Mesendoderm (in vitro differentiated cells): Measurements from ENCODE around the gene NAA25.

Experiments
- DNase-seq: peaks from one replicate; pipeline ENCODE4 v3.0.0; 2013
- H2AK5ac ChIP-seq: 2 replicates; pipeline ENCODE4 v1.6.1; 2013; ENCODE audit warnings: low read length, inconsistent platforms
- H2BK120ac ChIP-seq: 2 replicates; pipeline ENCODE4 v1.6.1; 2013; ENCODE audit warnings: low read depth, mild to moderate bottlenecking, low read length, moderate library complexity, mixed read lengths
- H2BK15ac ChIP-seq: replicated peaks from 2 replicates; pipeline ENCODE4 v1.6.1; 2013; ENCODE audit warnings: low read depth, mild to moderate bottlenecking, moderate library complexity
- H2BK5ac ChIP-seq: 2 replicates; pipeline ENCODE4 v1.6.1; 2013; ENCODE audit warnings: low read length, inconsistent platforms
- H3K18ac ChIP-seq: 2 replicates; pipeline ENCODE4 v1.6.1; 2013; ENCODE audit warnings: mild to moderate bottlenecking, low read length, mixed read lengths
- H3K23ac ChIP-seq: one replicate; pipeline ENCODE4 v1.6.1; 2013; ENCODE audit warnings: low read length
- H3K27ac ChIP-seq: 2 replicates; pipeline ENCODE4 v1.5.1; 2013; ENCODE audit warnings: low read depth, mild to moderate bottlenecking, inconsistent platforms, low read length, moderate library complexity
- H3K27me3 ChIP-seq: 2 replicates; pipeline ENCODE4 v1.6.1; 2013; ENCODE audit warnings: low read length, control low read depth, mild to moderate bottlenecking, inconsistent platforms; ENCODE audit not compliant: insufficient read depth, poor library complexity
- H3K36me3 ChIP-seq: 2 replicates; pipeline ENCODE4 v1.6.1; 2013; ENCODE audit warnings: low read length, inconsistent platforms; ENCODE audit not compliant: control insufficient read depth, insufficient read depth
- H3K4ac ChIP-seq: one replicate; pipeline ENCODE4 v1.6.1; 2013; ENCODE audit warnings: low read depth, mild to moderate bottlenecking, low read length, moderate library complexity
- H3K4me1 ChIP-seq: 2 replicates; pipeline ENCODE4 v1.6.1; 2013; ENCODE audit warnings: low read depth, low read length, inconsistent platforms; ENCODE audit not compliant: control insufficient read depth
- H3K4me2 ChIP-seq: 2 replicates; pipeline ENCODE4 v1.6.1; 2013; ENCODE audit warnings: low read length
- H3K4me3 ChIP-seq: 2 replicates; pipeline ENCODE4 v1.5.1; 2013; ENCODE audit warnings: mild to moderate bottlenecking, low read length
- H3K56ac ChIP-seq: one replicate; pipeline ENCODE4 v1.6.1; 2013; ENCODE audit warnings: low read length
- H3K79me1 ChIP-seq: 2 replicates; pipeline ENCODE4 v1.6.1; 2013; ENCODE audit warnings: low read length, inconsistent platforms
- H3K79me2 ChIP-seq: 2 replicates; pipeline ENCODE4 v1.6.1; 2013; ENCODE audit warnings: mild to moderate bottlenecking, low read length; ENCODE audit not compliant: control insufficient read depth, insufficient read depth
- H3K9ac ChIP-seq: 2 replicates; pipeline ENCODE4 v1.6.1; 2013; ENCODE audit warnings: low read length, inconsistent platforms
- H4K5ac ChIP-seq: one replicate; pipeline ENCODE4 v1.6.1; 2013; ENCODE audit warnings: low read length
- H4K8ac ChIP-seq: one replicate; pipeline ENCODE4 v1.6.1; 2013; ENCODE audit warnings: low read depth, mild to moderate bottlenecking, control low read depth, low read length, moderate library complexity
- WGBS: extraction: QIAGEN DNeasy Blood & Tissue Kit; methylation state at CpG from one replicate; pipeline ENCODE4 v1.1.7; 2013; ENCODE audit warnings: low lambda C conversion rate, missing lambda C conversion rate; ENCODE audit not compliant: insufficient coverage; ENCODE audit errors: extremely low coverage; 5-methylcytosine and 5-hydroxymethylcytosine counted together

Gene NAA25

GRCh38 chr12:112096070-112096469 is 12.5 kb downstream of the NAA25 start:
- Histone ChIP-seq H3K79me1 (peaks cover 6% of the 10 kb centered on the region), H3K27me3 (no peaks in the 10 kb centered on the region), H3K9ac (no peak overlapping the region), H4K5ac (no peak overlapping the region), H3K36me3 (peaks cover 5% of the 10 kb centered on the region), H3K18ac (no peak overlapping the region), H2BK120ac (no peak overlapping the region), H2BK5ac (no peak overlapping the region), H3K27ac (no peak overlapping the region), H3K56ac (no peak overlapping the region), H3K4ac (no peak overlapping the region), H3K79me2 (peaks cover 48% of the 10 kb centered on the region), H3K4me3 (no peak overlapping the region), H3K23ac (no peak overlapping the region), H3K4me1 (no peaks in the 10 kb centered on the region), H2BK15ac (no peak overlapping the region), H2AK5ac (no peak overlapping the region), H3K4me2 (no peak overlapping the region), H4K8ac (no peak overlapping the region)
- no peak for DNase-seq

GRCh38 chr12:112091563-112091962 is 17.0 kb downstream of the NAA25 start:
- Histone ChIP-seq H3K79me1 (peaks cover 2% of the 10 kb centered on the region), H4K8ac (no peak overlapping the region), H2BK5ac (no peak overlapping the region), H3K27me3 (no peaks in the 10 kb centered on the region), H2BK120ac (no peak overlapping the region), H2BK15ac (no peak overlapping the region), H2AK5ac (no peak overlapping the region), H3K9ac (no peak overlapping the region), H3K27ac (no peak overlapping the region), H3K4ac (no peak overlapping the region), H3K36me3 (peaks cover 3% of the 10 kb centered on the region), H3K4me1 (no peaks in the 10 kb centered on the region), H3K18ac (no peak overlapping the region), H3K4me2 (no peak overlapping the region), H3K4me3 (no peak overlapping the region), H3K79me2 (peaks cover 21% of the 10 kb centered on the region), H4K5ac (no peak overlapping the region), H3K23ac (no peak overlapping the region), H3K56ac (no peak overlapping the region)
- WGBS = no CpG with 5 or more reads among the region's 3 CpGs
- DNase-seq = no peak

GRCh38 chr12:112087851-112088250 is 20.7 kb downstream of the NAA25 start:
- Histone ChIP-seq H3K23ac (no peak overlapping the region), H3K4me3 (no peak overlapping the region), H3K36me3 (peaks cover 3% of the 10 kb centered on the region), H3K27me3 (no peaks in the 10 kb centered on the region), H3K9ac (no peak overlapping the region), H2BK15ac (no peak overlapping the region), H4K8ac (no peak overlapping the region), H3K4me2 (no peak overlapping the region), H3K79me1 (peaks cover 2% of the 10 kb centered on the region), H3K4ac (no peak overlapping the region), H2BK120ac (no peak overlapping the region), H4K5ac (no peak overlapping the region), H3K56ac (no peak overlapping the region), H3K4me1 (no peaks in the 10 kb centered on the region), H3K18ac (no peak overlapping the region), H2BK5ac (no peak overlapping the region), H3K79me2 (peaks cover 2% of the 10 kb centered on the region), H3K27ac (no peak overlapping the region), H2AK5ac (no peak overlapping the region)
- WGBS = no CpG with 5 or more reads among the region's 1 CpG
- DNase-seq = no peak

- Histone ChIP-seq H3K27ac (no peak overlapping the region), H3K18ac (no peak overlapping the region), H3K4me2 (no peak overlapping the region), H3K4ac (no peak overlapping the region), H3K23ac (no peak overlapping the region), H3K36me3 (peaks cover 3% of the 10 kb centered on the region), H2BK15ac (no peak overlapping the region), H2BK5ac (no peak overlapping the region), H3K4me1 (no peaks in the 10 kb centered on the region), H3K79me1 (peaks cover 2% of the 10 kb centered on the region), H3K79me2 (peaks cover 2% of the 10 kb centered on the region), H3K9ac (no peak overlapping the region), H2AK5ac (no peak overlapping the region), H2BK120ac (no peak overlapping the region), H4K5ac (no peak overlapping the region), H4K8ac (no peak overlapping the region), H3K27me3 (no peaks in the 10 kb centered on the region), H3K56ac (no peak overlapping the region), H3K4me3 (no peak overlapping the region)
- no peak for DNase-seq
- no CpG with 5 or more reads among the region's 2 CpGs for WGBS
These were observed 21.3 kb downstream of the NAA25 start for GRCh38 chr12:112087055-112087850.

GRCh38 chr12:112066566-112066965 is 42.0 kb downstream of the NAA25 start:
- H3K4me2 ChIP-seq = no peak overlapping the region
- H3K79me1 ChIP-seq = no peaks in the 10 kb centered on the region
- no peak overlapping the region for H3K27ac ChIP-seq
- no peak overlapping the region for H3K9ac ChIP-seq
- H2BK120ac ChIP-seq = no peak overlapping the region
- H2BK15ac ChIP-seq = no peak overlapping the region
- no peaks in the 10 kb centered on the region for H3K79me2 ChIP-seq
- H3K4me3 ChIP-seq = no peak overlapping the region
- H3K4ac ChIP-seq = no peak overlapping the region
- H3K4me1 ChIP-seq = no peaks in the 10 kb centered on the region
- no peak overlapping the region for H4K5ac ChIP-seq
- no peak for DNase-seq
- no peak overlapping the region for H2AK5ac ChIP-seq
- no peak overlapping the region for H4K8ac ChIP-seq
- no CpG with 5 or more reads among the region's 2 CpGs for whole genome bisulfite sequencing
- no peak overlapping the region for H3K18ac ChIP-seq
- H3K23ac ChIP-seq = no peak overlapping the region
- H2BK5ac ChIP-seq = no peak overlapping the region
- no peaks in the 10 kb centered on the region for H3K27me3 ChIP-seq
- peaks cover 11% of the 10 kb centered on the region for H3K36me3 ChIP-seq
- H3K56ac ChIP-seq = no peak overlapping the region

- no peak for DNase-seq
- Histone ChIP-seq H3K23ac (no peak overlapping the region), H3K9ac (no peak overlapping the region), H3K27ac (no peak overlapping the region), H2AK5ac (no peak overlapping the region), H3K4me2 (no peak overlapping the region), H4K8ac (no peak overlapping the region), H3K36me3 (peaks cover 8% of the 10 kb centered on the region), H3K27me3 (no peaks in the 10 kb centered on the region), H2BK120ac (no peak overlapping the region), H3K4me3 (no peak overlapping the region), H4K5ac (no peak overlapping the region), H2BK15ac (no peak overlapping the region), H3K18ac (no peak overlapping the region), H3K79me2 (no peaks in the 10 kb centered on the region), H3K56ac (no peak overlapping the region), H2BK5ac (no peak overlapping the region), H3K4ac (no peak overlapping the region), H3K4me1 (no peaks in the 10 kb centered on the region), H3K79me1 (peaks cover 2% of the 10 kb centered on the region)
- no CpG with 5 or more reads among the region's 2 CpGs for WGBS
These were observed 45.3 kb downstream of the NAA25 start for GRCh38 chr12:112063273-112063672.
